Measurements from ENCODE around the gene TGM5.
A peak's percentile ranks its signal among the peaks of the same experiment; 100 is the strongest.

Gene TGM5

GRCh38 chr15:43285609-43286037 lies 18.9 kb upstream of the TGM5 start:
- Histone ChIP-seq H3K23ac (ENCODE audit: low read length in 2 of 2) (no peak overlapping the region), H3K9ac (ENCODE audit: low read length) (no peak overlapping the region), H2BK12ac (ENCODE audit: low read length in 2 of 2) (no peak overlapping the region), H3K27ac (ENCODE audit: low read length, poor library complexity, severe bottlenecking) (no peak overlapping the region), H3K14ac (ENCODE audit: low read length in 2 of 2) (no peak overlapping the region), H3K36me3 (ENCODE audit: control insufficient read depth in 1 of 2, insufficient read depth in 2 of 2, low read depth in 1 of 2, low read length in 2 of 2) (no peaks in the 10 kb centered on the region), H3K27me3 (ENCODE audit: control insufficient read depth in 1 of 2, insufficient read depth in 1 of 2, low read length in 2 of 2) (peaks cover 34 to 53% of the 10 kb centered on the region in 2 experiments), H3K4me3 (ENCODE audit: insufficient read depth in 1 of 2, low read depth in 1 of 2, low read length in 2 of 2) (no peak overlapping the region), H4K91ac (ENCODE audit: low read length) (no peak overlapping the region), H3K4ac (ENCODE audit: low read depth in 1 of 2, low read length in 2 of 2) (no peak overlapping the region), H2BK5ac (ENCODE audit: low read depth, low read length, poor library complexity, severe bottlenecking) (no peak overlapping the region), H2BK15ac (ENCODE audit: low read depth, poor library complexity, severe bottlenecking) (no peak overlapping the region), H3K79me1 (replicated peaks; ENCODE audit: low read length, poor library complexity, severe bottlenecking) (no peaks in the 10 kb centered on the region), H3K9me3 (ENCODE audit: control insufficient read depth, low read length) (no peaks in the 10 kb centered on the region), H2AK5ac (ENCODE audit: low read length, severe bottlenecking) (no peak overlapping the region), H2AFZ (ENCODE audit: low read depth, low read length) (no peak overlapping the region), H3K4me1 (ENCODE audit: control insufficient read depth, insufficient read depth, low read depth, low read length) (no peaks in the 10 kb centered on the region), H2BK120ac (ENCODE audit: low read depth, low read length) (no peak overlapping the region), H3K4me2 (ENCODE audit: low read length, poor library complexity, severe bottlenecking) (no peak overlapping the region), H4K8ac (ENCODE audit: low read length) (no peak overlapping the region), H3K18ac (ENCODE audit: low read depth in 1 of 2, low read length in 2 of 2) (no peak overlapping the region)
- WGBS = 15% methylated on average over 4 of the region's 4 CpGs
- DNase-seq = peak; percentile 77

DNA sequence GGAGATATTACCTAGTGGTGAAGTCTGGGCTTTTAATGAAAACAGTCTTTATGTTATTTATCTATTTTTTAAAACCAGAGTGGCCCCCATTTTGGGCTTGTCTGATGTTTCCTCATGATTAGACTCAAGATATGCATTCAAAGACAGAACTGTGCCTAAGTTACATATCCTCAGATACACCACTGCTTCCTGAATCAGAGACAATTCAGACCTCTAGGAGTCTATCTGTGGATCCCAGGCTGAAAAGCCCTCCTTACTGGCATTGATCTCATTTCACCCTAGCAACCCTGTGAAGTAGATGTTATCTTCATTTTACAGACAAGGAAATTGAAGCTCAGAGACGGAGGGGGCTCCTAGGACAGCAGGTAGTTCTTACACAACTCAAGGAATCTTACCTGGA lies 16.8 kb upstream of the TGM5 start:
- Histone ChIP-seq H2AFZ (ENCODE audit: low read depth, low read length) (no peak overlapping the region), H3K36me3 (ENCODE audit: control insufficient read depth in 1 of 2, insufficient read depth in 2 of 2, low read depth in 1 of 2, low read length in 2 of 2) (no peaks in the 10 kb centered on the region), H3K4me3 (ENCODE audit: insufficient read depth in 1 of 2, low read depth in 1 of 2, low read length in 2 of 2) (no peak overlapping the region), H3K9ac (ENCODE audit: low read length) (no peak overlapping the region), H3K23ac (ENCODE audit: low read length in 2 of 2) (no peak overlapping the region), H3K4me1 (ENCODE audit: control insufficient read depth, insufficient read depth, low read depth, low read length) (no peaks in the 10 kb centered on the region), H2BK15ac (ENCODE audit: low read depth, poor library complexity, severe bottlenecking) (no peak overlapping the region), H3K27me3 (ENCODE audit: control insufficient read depth in 1 of 2, insufficient read depth in 1 of 2, low read length in 2 of 2) (peaks cover 52 to 64% of the 10 kb centered on the region in 2 experiments), H2AK5ac (ENCODE audit: low read length, severe bottlenecking) (no peak overlapping the region), H2BK120ac (ENCODE audit: low read depth, low read length) (no peak overlapping the region), H4K91ac (ENCODE audit: low read length) (no peak overlapping the region), H3K79me1 (replicated peaks; ENCODE audit: low read length, poor library complexity, severe bottlenecking) (no peaks in the 10 kb centered on the region), H3K4ac (ENCODE audit: low read depth in 1 of 2, low read length in 2 of 2) (no peak overlapping the region), H2BK5ac (ENCODE audit: low read depth, low read length, poor library complexity, severe bottlenecking) (no peak overlapping the region), H2BK12ac (ENCODE audit: low read length in 2 of 2) (no peak overlapping the region), H3K18ac (ENCODE audit: low read depth in 1 of 2, low read length in 2 of 2) (no peak overlapping the region), H3K27ac (ENCODE audit: low read length, poor library complexity, severe bottlenecking) (no peak overlapping the region), H3K9me3 (ENCODE audit: control insufficient read depth, low read length) (no peaks in the 10 kb centered on the region), H3K4me2 (ENCODE audit: low read length, poor library complexity, severe bottlenecking) (no peak overlapping the region), H3K14ac (ENCODE audit: low read length in 2 of 2) (no peak overlapping the region), H4K8ac (ENCODE audit: low read length) (no peak overlapping the region)
- no peak for DNase-seq
- WGBS = 74% methylated on average over 1 of the region's 1 CpG

GRCh38 chr15:43281926-43282602 lies 15.3 kb upstream of the TGM5 start:
- Histone ChIP-seq H2AFZ (ENCODE audit: low read depth, low read length) (no peak overlapping the region), H3K23ac (ENCODE audit: low read length in 2 of 2) (no peak overlapping the region), H2BK5ac (ENCODE audit: low read depth, low read length, poor library complexity, severe bottlenecking) (no peak overlapping the region), H2BK120ac (ENCODE audit: low read depth, low read length) (no peak overlapping the region), H4K91ac (ENCODE audit: low read length) (no peak overlapping the region), H2BK15ac (ENCODE audit: low read depth, poor library complexity, severe bottlenecking) (no peak overlapping the region), H3K4me1 (ENCODE audit: control insufficient read depth, insufficient read depth, low read depth, low read length) (no peaks in the 10 kb centered on the region), H4K8ac (ENCODE audit: low read length) (no peak overlapping the region), H2BK12ac (ENCODE audit: low read length in 2 of 2) (no peak overlapping the region), H3K4ac (ENCODE audit: low read depth in 1 of 2, low read length in 2 of 2) (no peak overlapping the region), H3K36me3 (ENCODE audit: control insufficient read depth in 1 of 2, insufficient read depth in 2 of 2, low read depth in 1 of 2, low read length in 2 of 2) (no peaks in the 10 kb centered on the region), H3K27me3 (ENCODE audit: control insufficient read depth in 1 of 2, insufficient read depth in 1 of 2, low read length in 2 of 2) (peaks cover 56 to 63% of the 10 kb centered on the region in 2 experiments), H3K9me3 (ENCODE audit: control insufficient read depth, low read length) (no peaks in the 10 kb centered on the region), H3K4me2 (ENCODE audit: low read length, poor library complexity, severe bottlenecking) (no peak overlapping the region), H3K27ac (ENCODE audit: low read length, poor library complexity, severe bottlenecking) (no peak overlapping the region), H3K18ac (ENCODE audit: low read depth in 1 of 2, low read length in 2 of 2) (no peak overlapping the region), H2AK5ac (ENCODE audit: low read length, severe bottlenecking) (no peak overlapping the region), H3K79me1 (replicated peaks; ENCODE audit: low read length, poor library complexity, severe bottlenecking) (no peaks in the 10 kb centered on the region), H3K14ac (ENCODE audit: low read length in 2 of 2) (peak overlapping the region in 1 of 2 experiments; percentile 36), H3K4me3 (ENCODE audit: insufficient read depth in 1 of 2, low read depth in 1 of 2, low read length in 2 of 2) (no peak overlapping the region), H3K9ac (ENCODE audit: low read length) (no peak overlapping the region)
- WGBS = 98% methylated on average over 9 of the region's 12 CpGs
- DNase-seq = no peak

- no peak overlapping the region for H2AK5ac ChIP-seq (ENCODE audit: low read length, severe bottlenecking)
- H2BK15ac ChIP-seq (ENCODE audit: low read depth, poor library complexity, severe bottlenecking) = no peak overlapping the region
- H2BK120ac ChIP-seq (ENCODE audit: low read depth, low read length) = no peak overlapping the region
- no peak overlapping the region for H4K8ac ChIP-seq (ENCODE audit: low read length)
- no peak overlapping the region for H3K4me2 ChIP-seq (ENCODE audit: low read length, poor library complexity, severe bottlenecking)
- H3K4ac ChIP-seq (ENCODE audit: low read depth in 1 of 2, low read length in 2 of 2) = no peak overlapping the region
- no peak overlapping the region for H3K23ac ChIP-seq (ENCODE audit: low read length in 2 of 2)
- H4K91ac ChIP-seq (ENCODE audit: low read length) = no peak overlapping the region
- H2AFZ ChIP-seq (ENCODE audit: low read depth, low read length) = no peak overlapping the region
- H3K4me1 ChIP-seq (ENCODE audit: control insufficient read depth, insufficient read depth, low read depth, low read length) = no peaks in the 10 kb centered on the region
- no peak overlapping the region for H2BK5ac ChIP-seq (ENCODE audit: low read depth, low read length, poor library complexity, severe bottlenecking)
- H3K18ac ChIP-seq (ENCODE audit: low read depth in 1 of 2, low read length in 2 of 2) = no peak overlapping the region
- DNase-seq = no peak
- no peaks in the 10 kb centered on the region for H3K36me3 ChIP-seq (ENCODE audit: control insufficient read depth in 1 of 2, insufficient read depth in 2 of 2, low read depth in 1 of 2, low read length in 2 of 2)
- H3K4me3 ChIP-seq (ENCODE audit: insufficient read depth in 1 of 2, low read depth in 1 of 2, low read length in 2 of 2) = no peak overlapping the region
- H3K27ac ChIP-seq (ENCODE audit: low read length, poor library complexity, severe bottlenecking) = no peak overlapping the region
- H3K9me3 ChIP-seq (ENCODE audit: control insufficient read depth, low read length) = no peaks in the 10 kb centered on the region
- no peak overlapping the region for H2BK12ac ChIP-seq (ENCODE audit: low read length in 2 of 2)
- 94% methylated on average over 5 of the region's 7 CpGs for WGBS
- H3K9ac ChIP-seq (ENCODE audit: low read length) = no peak overlapping the region
- no peak overlapping the region for H3K14ac ChIP-seq (ENCODE audit: low read length in 2 of 2)
- no peaks in the 10 kb centered on the region for H3K79me1 ChIP-seq (replicated peaks; ENCODE audit: low read length, poor library complexity, severe bottlenecking)
- peaks cover 56 to 63% of the 10 kb centered on the region in 2 experiments for H3K27me3 ChIP-seq (ENCODE audit: control insufficient read depth in 1 of 2, insufficient read depth in 1 of 2, low read length in 2 of 2)
These were observed 14.3 kb upstream of the TGM5 start for GRCh38 chr15:43280996-43281395.
